ENCODE measurements around the gene ZDHHC11B. TPM values are rescaled to one million over a fixed set of nuclear protein-coding genes. Genes with fewer than 3 reads are reported as not detected.

Gene ZDHHC11B
- total and polyA plus RNA-seq, 2 donors (not counting 1 experiment from before 2014, with no cell fraction given): under 0.01 TPM; not detected in 1

GRCh38 chr5:664343-664993, 120.1 kb downstream of the ZDHHC11B start:
- Histone ChIP-seq H3K9ac (ENCODE audit: insufficient read depth, low read length) (no peak overlapping the region), H3K36me3 (ENCODE audit: control insufficient read depth, insufficient read depth, low read length) (peaks cover 2% of the 10 kb centered on the region), H3K4me3 (replicated peaks in 1 of 4; ENCODE audit: control extremely low read depth in 1 of 4, insufficient read depth in 1 of 4, low read depth in 3 of 4, low read length in 4 of 4) (no peak overlapping the region), H3K4me1 (ENCODE audit: control insufficient read depth, extremely low read depth, insufficient read depth, low read length) (no peaks in the 10 kb centered on the region), H3K4me2 (ENCODE audit: extremely low read depth, insufficient read depth, low read length) (no peak overlapping the region), H3K9me3 (ENCODE audit: control insufficient read depth, insufficient read depth, low read depth, low read length) (no peaks in the 10 kb centered on the region), H3K79me2 (ENCODE audit: control insufficient read depth, insufficient read depth, low read length) (no peaks in the 10 kb centered on the region), H3K27ac (ENCODE audit: insufficient read depth, low read length) (no peak overlapping the region), H4K20me1 (ENCODE audit: control insufficient read depth, extremely low read depth, insufficient read depth, low read length) (no peaks in the 10 kb centered on the region), H3K27me3 (ENCODE audit: control insufficient read depth, insufficient read depth, low read length) (no peaks in the 10 kb centered on the region), H2AFZ (ENCODE audit: low read length) (no peak overlapping the region)
- no peak for DNase-seq (ENCODE audit: low read depth in 2 of 2)
- TF ChIP-seq EZH2 (IDR thresholded peaks at IDR 0.05; ENCODE audit: low read length, missing control alignments) (no peak), CTCF (conservative IDR thresholded peaks at IDR 0.05 in 1 of 2, IDR thresholded peaks at IDR 0.05 in 1 of 2; ENCODE audit: low read depth in 1 of 2, low read length in 2 of 2) (no peak)

GRCh38 chr5:663436-664342, 120.8 kb downstream of the ZDHHC11B start:
- TF ChIP-seq EZH2 (IDR thresholded peaks at IDR 0.05; ENCODE audit: low read length, missing control alignments) (no peak), CTCF (conservative IDR thresholded peaks at IDR 0.05 in 1 of 2, IDR thresholded peaks at IDR 0.05 in 1 of 2; ENCODE audit: low read depth in 1 of 2, low read length in 2 of 2) (no peak)

GRCh38 chr5:662751-663435, 121.6 kb downstream of the ZDHHC11B start:
- Histone ChIP-seq H3K4me2 (ENCODE audit: extremely low read depth, insufficient read depth, low read length) (no peak overlapping the region), H3K27me3 (ENCODE audit: control insufficient read depth, insufficient read depth, low read length) (no peaks in the 10 kb centered on the region), H3K4me3 (replicated peaks in 1 of 4; ENCODE audit: control extremely low read depth in 1 of 4, insufficient read depth in 1 of 4, low read depth in 3 of 4, low read length in 4 of 4) (no peak overlapping the region), H3K9me3 (ENCODE audit: control insufficient read depth, insufficient read depth, low read depth, low read length) (no peaks in the 10 kb centered on the region), H3K4me1 (ENCODE audit: control insufficient read depth, extremely low read depth, insufficient read depth, low read length) (no peaks in the 10 kb centered on the region), H3K9ac (ENCODE audit: insufficient read depth, low read length) (no peak overlapping the region), H3K36me3 (ENCODE audit: control insufficient read depth, insufficient read depth, low read length) (peaks cover 2% of the 10 kb centered on the region), H3K79me2 (ENCODE audit: control insufficient read depth, insufficient read depth, low read length) (no peaks in the 10 kb centered on the region), H4K20me1 (ENCODE audit: control insufficient read depth, extremely low read depth, insufficient read depth, low read length) (no peaks in the 10 kb centered on the region), H3K27ac (ENCODE audit: insufficient read depth, low read length) (no peak overlapping the region), H2AFZ (ENCODE audit: low read length) (no peak overlapping the region)
- no peak for DNase-seq (ENCODE audit: low read depth in 2 of 2)
- TF ChIP-seq CTCF (conservative IDR thresholded peaks at IDR 0.05 in 1 of 2, IDR thresholded peaks at IDR 0.05 in 1 of 2; ENCODE audit: low read depth in 1 of 2, low read length in 2 of 2) (no peak), EZH2 (IDR thresholded peaks at IDR 0.05; ENCODE audit: low read length, missing control alignments) (no peak)

More at GRCh38 chr5:663436-664342, 120.8 kb downstream of the ZDHHC11B start:
- Histone ChIP-seq H3K4me3 (replicated peaks in 1 of 4; ENCODE audit: control extremely low read depth in 1 of 4, insufficient read depth in 1 of 4, low read depth in 3 of 4, low read length in 4 of 4) (no peak overlapping the region), H3K27ac (ENCODE audit: insufficient read depth, low read length) (no peak overlapping the region), H3K9me3 (ENCODE audit: control insufficient read depth, insufficient read depth, low read depth, low read length) (no peaks in the 10 kb centered on the region), H2AFZ (ENCODE audit: low read length) (no peak overlapping the region), H3K4me1 (ENCODE audit: control insufficient read depth, extremely low read depth, insufficient read depth, low read length) (no peaks in the 10 kb centered on the region), H3K36me3 (ENCODE audit: control insufficient read depth, insufficient read depth, low read length) (peaks cover 2% of the 10 kb centered on the region), H3K9ac (ENCODE audit: insufficient read depth, low read length) (no peak overlapping the region), H3K27me3 (ENCODE audit: control insufficient read depth, insufficient read depth, low read length) (no peaks in the 10 kb centered on the region), H3K4me2 (ENCODE audit: extremely low read depth, insufficient read depth, low read length) (no peak overlapping the region), H4K20me1 (ENCODE audit: control insufficient read depth, extremely low read depth, insufficient read depth, low read length) (no peaks in the 10 kb centered on the region), H3K79me2 (ENCODE audit: control insufficient read depth, insufficient read depth, low read length) (no peaks in the 10 kb centered on the region)
- no peak for DNase-seq (ENCODE audit: low read depth in 2 of 2)
